ENCODE data around the gene DUSP18. TPM values are rescaled to one million over a fixed set of nuclear protein-coding genes. Genes with fewer than 3 reads are reported as not detected.

The DUSP18 gene
- total and polyA plus RNA-seq, 2 of the 13 experiments (the other 11 are each of a cell fraction or from before 2014, with no cell fraction given), result 1.4 to 2.3 TPM

- FAIRE-seq, result no peak
- no TSS peak for BruUV-seq (replicated peaks)
These were observed 24.4 kb downstream of the DUSP18 start for GRCh38 chr22:30643055-30643875.

More at GRCh38 chr22:30643055-30643875, 24.4 kb downstream of the DUSP18 start:
- H3K4me1 ChIP-seq (ENCODE audit: insufficient read depth, low read length), result no peaks in the 10 kb centered on the region
- in situ Hi-C loops (cut with HindIII; ENCODE audit: extremely low pct_ligation_motif_present, low pct_unique_long_range_greater_than_20kb), result no loop called here
- POLR2A ChIA-PET, result no interaction called here
- no peak for TF ChIP-seq ZNF292 (CRISPR knock-in tag; IDR thresholded peaks at IDR 0.05; ENCODE audit: borderline replicate concordance, low read depth)
- no peak for TF ChIP-seq SRSF9 (IDR thresholded peaks at IDR 0.05; ENCODE audit: borderline replicate concordance, insufficient read depth, low read depth, low read length, poor library complexity, severe bottlenecking)
- TF ChIP-seq TIGD3 (CRISPR knock-in tag; IDR thresholded peaks at IDR 0.05; ENCODE audit: borderline replicate concordance), result no peak
- no peak for TF ChIP-seq CEBPB (IDR thresholded peaks at IDR 0.05; ENCODE audit: borderline replicate concordance, low read depth, low read length)
- no peak for TF ChIP-seq ZNF317 (CRISPR knock-in tag; IDR thresholded peaks at IDR 0.05)
- no peak for TF ChIP-seq MTF1 (CRISPR knock-in tag; IDR thresholded peaks at IDR 0.05)
- no peak for TF ChIP-seq RARG (CRISPR knock-in tag; IDR thresholded peaks at IDR 0.05; ENCODE audit: low read depth)
- TF ChIP-seq, protein P1, sequence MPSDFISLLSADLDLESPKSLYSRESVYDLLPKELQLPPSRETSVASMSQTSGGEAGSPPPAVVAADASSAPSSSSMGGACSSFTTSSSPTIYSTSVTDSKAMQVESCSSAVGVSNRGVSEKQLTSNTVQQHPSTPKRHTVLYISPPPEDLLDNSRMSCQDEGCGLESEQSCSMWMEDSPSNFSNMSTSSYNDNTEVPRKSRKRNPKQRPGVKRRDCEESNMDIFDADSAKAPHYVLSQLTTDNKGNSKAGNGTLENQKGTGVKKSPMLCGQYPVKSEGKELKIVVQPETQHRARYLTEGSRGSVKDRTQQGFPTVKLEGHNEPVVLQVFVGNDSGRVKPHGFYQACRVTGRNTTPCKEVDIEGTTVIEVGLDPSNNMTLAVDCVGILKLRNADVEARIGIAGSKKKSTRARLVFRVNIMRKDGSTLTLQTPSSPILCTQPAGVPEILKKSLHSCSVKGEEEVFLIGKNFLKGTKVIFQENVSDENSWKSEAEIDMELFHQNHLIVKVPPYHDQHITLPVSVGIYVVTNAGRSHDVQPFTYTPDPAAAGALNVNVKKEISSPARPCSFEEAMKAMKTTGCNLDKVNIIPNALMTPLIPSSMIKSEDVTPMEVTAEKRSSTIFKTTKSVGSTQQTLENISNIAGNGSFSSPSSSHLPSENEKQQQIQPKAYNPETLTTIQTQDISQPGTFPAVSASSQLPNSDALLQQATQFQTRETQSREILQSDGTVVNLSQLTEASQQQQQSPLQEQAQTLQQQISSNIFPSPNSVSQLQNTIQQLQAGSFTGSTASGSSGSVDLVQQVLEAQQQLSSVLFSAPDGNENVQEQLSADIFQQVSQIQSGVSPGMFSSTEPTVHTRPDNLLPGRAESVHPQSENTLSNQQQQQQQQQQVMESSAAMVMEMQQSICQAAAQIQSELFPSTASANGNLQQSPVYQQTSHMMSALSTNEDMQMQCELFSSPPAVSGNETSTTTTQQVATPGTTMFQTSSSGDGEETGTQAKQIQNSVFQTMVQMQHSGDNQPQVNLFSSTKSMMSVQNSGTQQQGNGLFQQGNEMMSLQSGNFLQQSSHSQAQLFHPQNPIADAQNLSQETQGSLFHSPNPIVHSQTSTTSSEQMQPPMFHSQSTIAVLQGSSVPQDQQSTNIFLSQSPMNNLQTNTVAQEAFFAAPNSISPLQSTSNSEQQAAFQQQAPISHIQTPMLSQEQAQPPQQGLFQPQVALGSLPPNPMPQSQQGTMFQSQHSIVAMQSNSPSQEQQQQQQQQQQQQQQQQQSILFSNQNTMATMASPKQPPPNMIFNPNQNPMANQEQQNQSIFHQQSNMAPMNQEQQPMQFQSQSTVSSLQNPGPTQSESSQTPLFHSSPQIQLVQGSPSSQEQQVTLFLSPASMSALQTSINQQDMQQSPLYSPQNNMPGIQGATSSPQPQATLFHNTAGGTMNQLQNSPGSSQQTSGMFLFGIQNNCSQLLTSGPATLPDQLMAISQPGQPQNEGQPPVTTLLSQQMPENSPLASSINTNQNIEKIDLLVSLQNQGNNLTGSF (CRISPR knock-in tag; IDR thresholded peaks at IDR 0.05), result no peak
- intact Hi-C loops (cut with micrococcal nuclease; ENCODE audit: unreplicated experiment), result no loop called here
- CTCF ChIA-PET (ENCODE audit: low intra/inter-chr PET ratio, low total read pairs), result no interaction called here
- no peak overlapping the region for H3K4me3 ChIP-seq (replicated peaks in 1 of 3; ENCODE audit: insufficient read depth in 1 of 3, low read depth in 2 of 3, low read length in 3 of 3)
- no peaks in the 10 kb centered on the region for H4K20me1 ChIP-seq (ENCODE audit: insufficient read depth, low read length)
- ATAC-seq, result no peak
- H3K79me2 ChIP-seq (ENCODE audit: insufficient read depth, low read length), result no peaks in the 10 kb centered on the region
- H3K27me3 ChIP-seq (ENCODE audit: control insufficient read depth in 1 of 2, insufficient read depth in 2 of 2, low read length in 2 of 2), result peaks cover 0 to 4% of the 10 kb centered on the region in 2 experiments; a peak in 2 of 5 replicates
- no peak overlapping the region for H3K27ac ChIP-seq (ENCODE audit: extremely low read length, insufficient read depth, low read length)
- H3K4me2 ChIP-seq (ENCODE audit: low read depth, low read length), result no peak overlapping the region
- no peak overlapping the region for H3K9ac ChIP-seq (ENCODE audit: insufficient read depth, low read depth, low read length)
- no peak for DNase-seq (ENCODE audit: low spot score)
- no peak overlapping the region for H2AFZ ChIP-seq (ENCODE audit: low read length)
- no peaks in the 10 kb centered on the region for H3K36me3 ChIP-seq (replicated peaks in 1 of 2; ENCODE audit: control insufficient read depth in 1 of 2, insufficient read depth in 2 of 2, low read length in 2 of 2)
- WGBS (ENCODE audit: low lambda C conversion rate), result 45% methylated on average over 16 of the region's 16 CpGs
- no peaks in the 10 kb centered on the region for H3K9me3 ChIP-seq (ENCODE audit: low read length)
